Hepatocyte (in vitro differentiated cells): Measurements from ENCODE around the gene ATP9B. TPM values are rescaled to one million over a fixed set of nuclear protein-coding genes. Genes with fewer than 3 reads are reported as not detected.

Experiments
- DNase-seq: peaks from one replicate; pipeline ENCODE4 v3.0.0-alpha.2; 2016; ENCODE audit warnings: low spot score
- H2AFZ ChIP-seq: fragments of 200-600 bp; sonication (generic); 2 replicates; pipeline ENCODE4 v1.6.0; 2016; ENCODE audit warnings: antibody characterized with exemption, mild to moderate bottlenecking
- H3K27ac ChIP-seq: fragments of 200-600 bp; sonication (generic); 2 replicates; pipeline ENCODE4 v1.5.1; 2016; ENCODE audit warnings: mild to moderate bottlenecking
- H3K27me3 ChIP-seq: fragments of 200-600 bp; sonication (generic); 2 replicates; pipeline ENCODE4 v1.6.1; 2016
- H3K36me3 ChIP-seq: fragments of 200-600 bp; sonication (generic); replicated peaks from 2 replicates; pipeline ENCODE4 v1.5.1; 2016; ENCODE audit warnings: low read depth; ENCODE audit not compliant: insufficient read depth
- H3K4me1 ChIP-seq: fragments of 200-600 bp; sonication (generic); 2 replicates; pipeline ENCODE4 v1.5.1; 2016; ENCODE audit warnings: mild to moderate bottlenecking, moderate library complexity; ENCODE audit not compliant: insufficient read depth
- H3K4me2 ChIP-seq: fragments of 200-600 bp; sonication (generic); 2 replicates; pipeline ENCODE4 v1.6.0; 2016
- H3K4me3 ChIP-seq: fragments of 200-600 bp; sonication (generic); 2 replicates; pipeline ENCODE4 v1.5.1; 2016; ENCODE audit warnings: mild to moderate bottlenecking
- H3K79me2 ChIP-seq: fragments of 200-600 bp; sonication (generic); 2 replicates; pipeline ENCODE4 v1.6.0; 2017; ENCODE audit warnings: mild to moderate bottlenecking
- H3K9me2 ChIP-seq: fragments of 200-600 bp; sonication (generic); replicated peaks from 2 replicates; pipeline ENCODE4 v1.6.0; 2017; ENCODE audit warnings: mild to moderate bottlenecking; ENCODE audit not compliant: insufficient read depth
- H3K9me3 ChIP-seq: fragments of 200-600 bp; sonication (generic); 2 replicates; pipeline ENCODE4 v1.5.1; 2016; ENCODE audit warnings: low read depth, mild to moderate bottlenecking
- H4K20me1 ChIP-seq: fragments of 200-600 bp; sonication (generic); 2 replicates; pipeline ENCODE4 v1.6.0; 2016; ENCODE audit warnings: mild to moderate bottlenecking; ENCODE audit not compliant: insufficient read depth, poor library complexity, severe bottlenecking
- CTCF ChIP-seq: fragments of 200-600 bp; sonication (generic); IDR thresholded peaks from 2 replicates; pipeline ENCODE4 v1.5.1; 2016; ENCODE audit warnings: antibody characterized with exemption, mild to moderate bottlenecking; ENCODE audit not compliant: poor library complexity
- EZH2 ChIP-seq: fragments of 200-600 bp; sonication (generic); IDR thresholded peaks from 2 replicates; pipeline ENCODE4 v1.6.1; 2016; ENCODE audit warnings: antibody characterized with exemption, mild to moderate bottlenecking, borderline replicate concordance
- EZH2phosphoT487 ChIP-seq: fragments of 200-600 bp; sonication (generic); IDR thresholded peaks from one replicate; pipeline ENCODE4 v1.6.1; 2018; ENCODE audit warnings: antibody characterized with exemption, mild to moderate bottlenecking, low read depth, moderate library complexity; ENCODE audit not compliant: unreplicated experiment, severe bottlenecking
- WGBS: methylation state at CpG from one replicate; pipeline ENCODE4 v1.1.6; 2016; ENCODE audit warnings: low lambda C conversion rate; ENCODE audit errors: missing lambda C conversion rate; 5-methylcytosine and 5-hydroxymethylcytosine counted together
- polyA plus RNA-seq: library from polyadenylated mRNA; unstranded; fragments of >200 nt; fragmentation: Nextera tagmentation; extraction: Ambion mirVana; gene quantifications from 2 replicates; pipeline ENCODE4 v1.2.1, GENCODE V29; 2016
- total RNA-seq: library from RNA; depleted of rRNA; stranded (reverse); fragments of >200 nt; gene quantifications from 2 replicates; pipeline ENCODE4 v1.2.3, GENCODE V29; 2014

The ATP9B gene
- total and polyA plus RNA-seq, 2 experiments from 2014 or later = 14.6 to 23.8 TPM

GRCh38 chr18:79427368-79428225, 358.4 kb downstream of the ATP9B start:
- H3K79me2 ChIP-seq = no peaks in the 10 kb centered on the region
- no peak overlapping the region for H3K27ac ChIP-seq
- H3K4me3 ChIP-seq = no peak overlapping the region
- H3K9me3 ChIP-seq = no peaks in the 10 kb centered on the region
- H3K9me2 ChIP-seq = no peaks in the 10 kb centered on the region
- TF ChIP-seq EZH2phosphoT487 = no peak
- no peak for TF ChIP-seq EZH2
- no peak for TF ChIP-seq CTCF
- no peak for DNase-seq
- 77% methylated on average over 11 of the region's 29 CpGs for whole genome bisulfite sequencing
- no peaks in the 10 kb centered on the region for H3K4me1 ChIP-seq
- no peak overlapping the region for H3K4me2 ChIP-seq
- H3K27me3 ChIP-seq = no peaks in the 10 kb centered on the region
- no peaks in the 10 kb centered on the region for H3K36me3 ChIP-seq
- H2AFZ ChIP-seq = no peak overlapping the region
- H4K20me1 ChIP-seq = no peaks in the 10 kb centered on the region

Other genes with a start within 250 kb of the ATP9B start
- gene SALL3, start 89.6 kb upstream of the ATP9B start, total RNA-seq = 0.30 and 0.48 TPM in 2 replicates
- gene SALL3, start 89.6 kb upstream of the ATP9B start, polyA plus RNA-seq = 0.54 and 1.1 TPM in 2 replicates